GM19193 (cell line): ENCODE data around the gene SPAG8.

Source experiments
- POLR2A ChIP-seq: IDR thresholded peaks from 4 replicates; pipeline ENCODE4 v1.6.1; 2011; ENCODE audit not compliant: insufficient read depth, insufficient read length; ENCODE audit errors: extremely low read depth

The SPAG8 gene

GRCh38 chr9:35844628-35845270 lies 32.7 kb upstream of the SPAG8 start:
- TF ChIP-seq POLR2A: no peak

DNA sequence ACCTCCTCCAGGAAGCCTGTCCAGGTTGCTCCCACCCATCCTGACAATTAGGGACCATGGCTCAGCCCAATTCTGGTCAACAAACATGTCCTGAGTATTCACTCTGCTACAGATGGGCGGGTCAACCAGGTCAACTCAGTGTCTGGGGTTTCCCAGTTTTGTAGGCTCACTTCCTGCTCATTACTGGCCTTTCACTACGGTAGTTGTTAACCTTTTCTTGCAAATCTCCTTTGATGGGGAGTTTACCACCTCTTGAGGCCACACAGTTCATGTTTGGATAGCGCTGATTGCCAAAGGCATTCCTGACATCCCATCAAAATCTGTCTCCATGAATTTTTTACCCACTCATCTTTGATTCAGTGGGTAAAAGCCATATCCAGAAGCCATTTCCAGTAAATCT lies 30.7 kb upstream of the SPAG8 start:
- no peak for TF ChIP-seq POLR2A

- TF ChIP-seq POLR2A: no peak
Measured at GRCh38 chr9:35842020-35842745, 30.1 kb upstream of the SPAG8 start.

DNA sequence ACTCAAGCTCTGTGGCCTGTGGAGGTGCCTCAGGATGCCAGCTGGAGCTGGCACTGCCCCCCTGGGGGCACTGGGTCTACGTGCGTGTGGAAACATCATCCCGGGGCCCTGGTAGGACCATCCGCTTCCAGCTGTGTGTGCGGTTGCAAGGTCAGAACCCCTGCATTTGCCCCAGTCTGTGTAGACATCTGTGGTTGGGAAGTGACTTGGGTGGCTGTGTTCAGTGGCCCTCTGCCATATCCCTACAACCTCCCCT lies 29.5 kb upstream of the SPAG8 start:
- TF ChIP-seq POLR2A: no peak

- no peak for TF ChIP-seq POLR2A
Measured at GRCh38 chr9:35840881-35841644, 29.0 kb upstream of the SPAG8 start.

DNA sequence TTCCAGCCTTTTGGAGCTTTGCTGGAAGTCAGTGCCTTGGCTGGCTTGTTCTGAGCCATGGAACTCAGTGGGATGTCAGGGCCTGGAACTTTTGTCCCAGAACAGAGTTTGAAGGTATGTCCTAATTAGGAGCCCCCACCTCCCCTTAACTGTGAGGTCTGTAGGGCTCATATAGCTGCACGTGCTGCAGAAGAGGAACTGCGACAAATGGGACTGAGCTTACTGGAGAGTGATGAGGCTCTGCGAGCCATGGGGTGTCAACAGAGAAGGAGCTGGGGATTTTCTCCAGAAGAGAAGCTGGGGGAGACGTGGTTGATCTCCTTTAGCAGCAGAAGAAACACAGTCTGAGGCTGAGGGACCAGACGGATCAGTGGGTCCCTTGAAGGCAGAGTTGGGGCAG lies 27.9 kb upstream of the SPAG8 start:
- TF ChIP-seq POLR2A: no peak

DNA sequence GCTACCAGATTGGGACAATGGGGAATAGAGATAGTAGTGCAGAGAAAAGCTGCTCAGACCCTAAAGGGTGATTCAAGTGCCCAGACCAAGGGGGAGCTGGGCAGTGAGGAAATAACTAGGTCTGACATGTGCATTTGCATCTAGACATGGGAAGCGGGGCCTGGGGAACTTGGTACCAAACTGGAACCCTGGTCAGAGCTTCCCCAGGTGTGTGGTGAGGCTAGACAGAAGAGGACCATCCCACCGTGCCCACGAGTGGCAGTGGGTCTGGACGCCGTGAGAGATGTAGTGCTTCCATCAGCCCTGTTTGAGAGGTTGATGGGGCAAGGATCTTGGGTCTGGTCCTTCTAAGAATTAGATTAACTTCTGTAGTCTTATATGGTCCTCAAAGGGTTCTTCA lies 24.5 kb upstream of the SPAG8 start:
- TF ChIP-seq POLR2A: no peak

GRCh38 chr9:35835766-35836165 lies 23.7 kb upstream of the SPAG8 start:
- TF ChIP-seq POLR2A: no peak

DNA sequence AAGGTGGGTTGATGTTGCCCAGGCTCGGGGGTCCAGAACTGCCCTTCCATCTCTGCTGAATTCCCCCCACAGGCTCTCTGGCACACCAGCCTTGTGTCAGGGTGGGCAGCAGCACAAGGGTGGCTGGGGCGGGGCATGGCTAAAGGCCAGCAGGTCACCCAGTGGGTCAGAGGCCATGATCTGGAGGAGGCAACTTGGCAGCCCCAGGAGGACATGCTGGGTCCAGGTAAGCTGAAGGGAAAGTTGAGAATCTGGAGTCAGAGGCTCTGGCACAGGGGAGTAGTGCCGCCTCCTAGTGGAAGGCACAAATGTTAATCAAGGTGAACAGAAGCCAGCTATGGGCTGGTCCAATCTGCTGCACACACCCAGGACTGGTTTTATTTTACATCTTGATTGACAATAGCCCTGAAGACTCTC lies 23.2 kb upstream of the SPAG8 start:
- no peak for TF ChIP-seq POLR2A

DNA sequence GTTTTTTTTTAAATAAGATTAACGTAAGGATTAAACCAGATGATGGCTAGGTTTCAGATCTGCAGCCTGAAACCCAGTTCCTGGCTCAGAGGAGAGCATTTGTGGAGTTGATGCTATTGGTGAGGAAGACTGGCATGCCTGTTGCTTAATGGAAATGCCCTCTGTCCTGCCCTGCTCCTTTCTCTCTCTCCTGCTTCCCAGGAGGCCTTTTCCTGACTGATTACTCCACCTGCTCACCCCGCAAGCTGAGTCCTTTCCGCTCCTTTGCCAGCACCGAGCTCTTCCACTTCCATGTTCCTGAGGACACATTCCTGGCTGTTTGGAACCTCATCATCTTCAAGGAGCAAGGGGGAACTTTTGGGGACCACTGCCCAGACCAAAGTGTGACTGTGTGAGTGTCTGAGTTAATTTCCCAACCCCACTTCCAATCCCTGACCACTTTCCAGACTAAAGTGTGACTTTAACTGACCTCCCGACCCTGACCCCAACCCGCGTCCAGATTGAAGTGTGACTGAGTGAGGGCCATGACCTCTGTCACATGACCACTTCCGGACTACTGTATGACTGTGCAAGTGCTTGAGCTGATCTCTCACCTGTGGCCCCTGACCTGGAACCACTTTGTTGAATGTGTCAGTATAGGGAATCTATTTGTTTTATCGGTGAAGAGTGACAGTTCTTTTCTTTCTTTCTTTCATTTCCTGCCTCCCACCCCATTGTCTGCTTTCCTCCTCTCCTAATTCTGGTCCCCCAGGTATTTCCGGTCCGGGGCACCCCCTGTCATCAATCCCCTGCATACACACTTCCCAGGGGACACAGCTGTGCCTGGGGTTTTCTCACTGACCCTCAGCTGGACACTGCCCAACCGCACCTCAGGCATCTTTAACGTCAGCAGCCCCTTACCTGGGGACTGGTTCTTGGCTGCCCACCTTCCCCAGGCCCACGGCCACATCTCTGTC lies 22.5 kb upstream of the SPAG8 start:
- TF ChIP-seq POLR2A: no peak

- no peak for TF ChIP-seq POLR2A
Measured at GRCh38 chr9:35832814-35833213, 20.8 kb upstream of the SPAG8 start.

DNA sequence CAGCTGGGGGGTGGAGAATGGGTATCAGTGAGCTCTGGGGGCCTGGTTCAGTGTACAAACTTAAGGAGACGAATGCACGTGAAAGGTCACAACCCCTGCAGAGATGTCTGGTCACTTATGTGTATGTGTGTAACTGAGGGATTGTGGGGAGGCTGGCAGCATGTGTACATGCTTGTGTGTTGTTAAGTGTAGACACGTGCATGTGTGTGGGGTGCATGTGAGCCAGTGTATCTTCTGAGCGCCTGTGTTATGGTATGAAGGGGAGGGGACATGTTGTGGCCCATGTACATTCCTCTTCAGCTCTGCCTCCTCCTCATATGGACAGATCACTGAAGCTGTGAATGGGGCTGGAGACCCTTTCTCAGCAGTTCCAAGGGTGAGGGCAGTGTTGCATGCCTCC lies 19.0 kb upstream of the SPAG8 start:
- no peak for TF ChIP-seq POLR2A

GRCh38 chr9:35829764-35830096 lies 17.7 kb upstream of the SPAG8 start:
- TF ChIP-seq POLR2A: no peak

DNA sequence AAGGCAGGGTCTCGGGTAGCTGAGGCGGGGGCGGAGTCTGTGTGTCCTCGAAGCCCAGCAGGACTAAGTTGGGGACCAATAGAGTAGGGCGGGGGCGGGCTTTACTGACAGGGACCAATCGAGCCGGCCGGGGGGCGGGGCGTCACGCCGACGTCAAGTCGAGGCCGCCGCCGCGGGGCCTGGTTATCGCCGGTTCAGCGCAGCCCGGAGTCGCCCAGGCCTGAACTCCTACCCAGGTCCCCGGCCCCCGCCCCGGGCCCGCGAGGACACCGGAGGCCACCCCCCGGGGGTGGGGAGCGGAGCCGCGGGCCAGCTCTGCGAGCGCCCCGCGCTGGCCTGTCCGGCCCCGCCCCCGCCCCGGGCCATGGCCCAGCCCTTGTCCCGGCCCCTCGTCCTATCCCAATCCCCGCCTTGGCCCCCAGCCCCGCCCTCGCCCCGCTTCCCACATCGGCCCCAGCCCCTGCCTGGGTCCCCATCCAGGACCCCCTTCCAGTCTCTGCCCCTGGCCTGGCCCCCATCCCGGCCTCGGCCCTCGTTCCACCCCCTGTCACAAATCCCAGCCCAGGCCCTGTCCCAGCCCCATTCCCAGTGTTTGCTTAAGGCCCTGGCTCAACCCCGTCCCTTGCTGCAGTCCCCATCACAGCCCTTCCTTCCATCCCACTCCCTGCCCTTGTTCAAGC lies 17.2 kb upstream of the SPAG8 start, which contains the start of gene TMEM8B:
Gene TMEM8B, plus strand, starts transcription at position 145 of the 680 bp plus-strand sequence. Its CDS starts 220 bp downstream, at position 365.
- TF ChIP-seq POLR2A: peak; percentile 45
